C4-2B (cell line): ENCODE results near the gene SEPTIN5.

Source experiments
- H3K27ac ChIP-seq: fragments of 450-650 bp; 2 replicates; pipeline ENCODE4 v1.5.1; 2017
- CTCF ChIP-seq: fragments of 450-650 bp; conservative IDR thresholded peaks from 2 replicates; pipeline ENCODE4 v1.5.1; 2017; ENCODE audit warnings: mild to moderate bottlenecking
- ZFX ChIP-seq: fragments of 450-650 bp; IDR thresholded peaks from 2 replicates; pipeline ENCODE4 v1.6.1; 2017

SEPTIN5 gene

GRCh38 chr22:19714312-19715187 lies at the start of gene SEPTIN5:
SEPTIN5 (plus strand) TSS chr22:19714503; CDS start chr22:19714589, 86 bp downstream.
- H3K27ac ChIP-seq = peak within 1 kb of the TSS; percentile 75
- no peak for TF ChIP-seq CTCF
- TF ChIP-seq ZFX = peak; percentile 14; the same call in 1 of the 2 replicates

DNA sequence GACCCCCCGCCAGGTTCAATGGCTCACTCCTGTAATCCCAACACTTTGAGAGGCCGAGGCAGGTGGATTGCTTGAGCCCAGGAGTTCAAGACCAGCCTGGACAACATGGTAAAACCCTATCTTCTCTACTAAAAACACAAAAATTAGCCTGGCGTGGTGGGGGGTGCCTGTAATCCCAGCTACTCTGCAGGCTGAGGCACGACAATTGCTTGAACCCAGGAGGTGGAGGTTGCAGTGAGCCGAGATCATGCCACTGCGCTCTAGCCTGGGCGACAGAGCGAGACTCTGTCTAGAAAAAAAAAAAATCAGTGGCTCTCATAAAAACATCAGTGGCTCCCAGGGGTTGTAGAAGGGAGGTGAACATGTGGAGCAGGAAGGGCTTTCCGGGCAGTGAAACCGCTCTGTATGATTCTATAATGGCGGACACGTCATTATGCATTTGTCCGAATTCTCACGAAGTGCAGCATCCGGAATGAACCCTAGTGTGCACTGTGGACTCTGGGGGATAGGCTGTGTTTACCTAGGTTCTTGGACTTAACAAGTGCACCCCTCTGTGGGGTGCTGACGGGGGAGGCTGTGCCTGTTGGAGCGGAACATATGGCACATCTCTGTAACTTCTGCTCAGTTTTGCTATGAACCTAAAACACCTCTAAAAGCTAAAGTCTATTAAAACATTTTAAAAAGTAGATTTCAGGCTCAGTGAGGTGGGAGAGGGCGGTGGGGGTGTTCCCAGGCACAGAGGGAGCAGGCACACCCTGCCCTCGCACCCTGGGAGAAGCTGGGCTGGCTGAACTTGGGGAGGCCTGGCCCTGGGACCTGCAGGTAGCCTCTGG lies 49.1 kb upstream of the SEPTIN5 start:
- TF ChIP-seq CTCF (no peak), ZFX (no peak)

DNA sequence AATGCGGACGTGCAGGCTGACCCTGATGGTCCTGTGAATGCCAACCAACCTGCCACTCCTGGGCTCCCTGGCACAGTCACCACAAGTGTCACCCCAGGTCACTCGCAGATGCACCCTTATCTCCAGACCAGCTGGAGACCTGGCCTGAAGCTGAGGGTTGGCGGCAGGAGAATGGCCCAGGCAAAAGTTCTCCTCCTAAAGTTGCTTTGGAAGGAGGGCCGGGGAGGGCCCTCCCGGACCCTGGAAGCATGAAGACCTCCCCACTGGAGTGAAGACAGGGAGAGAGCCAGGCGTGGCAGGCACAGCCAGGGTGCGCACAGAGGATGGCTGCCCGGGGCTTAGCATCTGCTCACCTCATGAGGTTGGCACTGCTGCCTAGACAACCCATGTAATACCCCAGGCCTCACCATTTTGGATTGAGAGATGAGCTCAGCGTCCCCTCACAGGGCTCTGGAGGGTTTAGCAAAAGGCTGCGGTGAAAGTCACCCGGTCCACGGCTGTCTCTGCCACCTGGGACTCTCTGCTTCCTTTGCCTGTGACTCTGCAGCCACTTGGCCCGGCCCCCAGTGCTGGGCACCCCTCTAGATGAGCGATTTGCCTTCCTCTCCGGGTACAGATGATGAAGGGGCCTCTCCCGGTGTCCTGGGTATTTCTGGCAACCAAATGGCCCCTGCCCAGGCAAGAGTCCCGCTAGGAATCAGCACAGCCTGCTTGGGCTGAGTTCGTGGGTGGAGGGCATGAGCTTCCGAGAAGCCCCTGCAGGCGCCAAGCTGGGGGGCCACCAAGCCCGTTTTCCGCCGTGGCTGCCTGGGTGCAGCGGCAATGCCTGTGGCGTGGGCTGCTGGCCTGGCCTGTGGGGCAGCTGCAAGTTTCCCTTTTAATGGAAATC lies 48.3 kb upstream of the SEPTIN5 start:
- TF ChIP-seq ZFX (no peak), CTCF (no peak)
- H3K27ac ChIP-seq = no peak overlapping the region

More for the DNA sequence above, 49.1 kb upstream of the SEPTIN5 start:
- H3K27ac ChIP-seq = no peak overlapping the region

GRCh38 chr22:19666673-19667593 lies 47.4 kb upstream of the SEPTIN5 start:
- H3K27ac ChIP-seq = no peak overlapping the region
- TF ChIP-seq CTCF (no peak), ZFX (no peak)

- TF ChIP-seq ZFX = no peak
- no peak for TF ChIP-seq CTCF
- no peak overlapping the region for H3K27ac ChIP-seq
These were observed 46.2 kb upstream of the SEPTIN5 start for GRCh38 chr22:19667872-19668740.
